NOMO-1 (cell line): ENCODE data around the gene CYP26A1.
"Not testable (repeated sequence)": the region's sequence is repeated elsewhere in the genome, so short reads cannot be mapped to it uniquely, and the experiment has no call there.

Experiments
- DNase-seq, 2 experiments: peaks; one replicate each; lab custom pipeline; 2025; ENCODE audit not compliant: unreplicated experiment in 2 of 2; lab: John Stamatoyannopoulos, UW

Gene CYP26A1

GRCh38 chr10:93077860-93078337 lies 4.2 kb downstream of the CYP26A1 start:
- DNase-seq, result no peak

DNA sequence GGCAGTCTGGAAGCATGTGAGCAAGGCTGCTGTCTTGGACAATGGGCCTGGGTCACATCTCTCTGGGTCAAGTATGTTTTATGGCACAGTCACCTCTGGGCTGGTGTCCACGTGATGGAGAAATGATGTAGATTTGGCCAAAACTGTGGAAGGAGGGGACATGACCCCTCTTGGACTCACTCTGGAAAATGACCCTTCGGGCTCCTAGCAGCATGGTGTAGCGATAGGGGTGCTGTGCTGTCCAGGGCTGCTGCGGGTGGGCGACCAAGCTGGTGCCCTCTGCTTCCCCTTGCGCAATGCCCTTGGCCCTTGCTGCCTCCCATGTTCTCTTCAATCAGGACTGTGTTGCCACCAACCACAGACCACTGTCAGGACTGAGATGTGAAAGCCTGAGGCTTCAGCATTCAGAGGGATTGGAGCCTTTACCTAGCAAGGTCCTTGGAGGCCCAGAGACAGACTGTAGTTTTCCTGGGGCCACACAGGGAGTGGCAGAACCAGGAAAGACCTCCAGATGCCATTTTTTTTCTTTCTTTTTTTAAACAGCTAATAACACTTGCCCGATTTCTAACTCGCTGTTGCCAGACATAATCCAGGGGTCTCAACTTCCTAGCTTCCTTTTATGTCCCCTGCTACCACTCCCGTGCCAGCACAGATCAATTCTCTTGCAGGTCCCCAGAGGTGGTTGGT lies 6.1 kb downstream of the CYP26A1 start:
- DNase-seq, result no peak

- peak in 1 of 2 experiments; percentile 44 for DNase-seq
Measured at GRCh38 chr10:93080350-93081046, 6.8 kb downstream of the CYP26A1 start.

GRCh38 chr10:93081318-93081717 lies 7.6 kb downstream of the CYP26A1 start:
- DNase-seq, result no peak

DNA sequence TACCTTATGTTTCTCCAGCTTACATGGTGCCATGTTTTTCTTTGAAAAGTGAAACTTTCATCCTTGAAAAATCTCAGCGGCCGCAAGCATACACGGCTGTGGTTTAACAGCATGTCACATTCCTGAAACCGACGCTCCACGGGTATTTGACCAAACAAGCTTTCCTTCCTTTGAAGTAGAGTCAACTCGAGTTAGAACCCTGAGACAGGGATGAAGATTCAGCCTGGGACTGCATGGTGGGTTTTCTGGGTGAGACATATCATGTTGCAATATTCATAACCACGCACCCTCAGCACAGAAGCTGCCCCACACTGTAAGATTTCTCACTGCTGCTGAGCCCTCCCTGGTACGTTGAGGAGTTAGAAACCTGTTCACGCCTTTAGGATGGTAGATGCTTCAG lies 8.1 kb downstream of the CYP26A1 start:
- no peak for DNase-seq

- DNase-seq, result no peak
Measured at GRCh38 chr10:93083743-93084539, 10.2 kb downstream of the CYP26A1 start.

- no peak for DNase-seq
Measured at GRCh38 chr10:93085272-93085859, 11.7 kb downstream of the CYP26A1 start.

DNA sequence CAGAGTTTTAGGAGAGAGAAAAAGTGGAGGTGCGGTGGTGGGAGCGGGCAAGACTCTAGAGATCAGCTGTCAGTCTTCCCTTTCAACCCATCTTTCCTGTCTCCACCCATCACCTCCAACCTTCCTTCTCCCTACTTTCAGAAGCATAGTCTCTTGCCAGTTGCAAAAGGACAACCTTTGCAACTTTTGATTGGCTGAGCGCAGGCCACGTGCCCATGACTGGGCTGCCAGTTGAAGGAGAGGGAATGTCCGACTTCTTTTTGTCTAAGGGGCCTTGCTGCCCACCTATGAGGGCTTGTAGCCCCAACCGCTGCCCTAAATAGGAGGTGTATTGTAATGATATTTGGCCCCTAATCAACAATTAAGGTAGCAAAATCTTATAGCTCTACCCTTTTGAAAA lies 12.6 kb downstream of the CYP26A1 start:
- no peak for DNase-seq

GRCh38 chr10:93087846-93088245 lies 14.2 kb downstream of the CYP26A1 start:
- DNase-seq, result no peak

GRCh38 chr10:93088466-93088865 lies 14.8 kb downstream of the CYP26A1 start:
- no peak for DNase-seq

DNA sequence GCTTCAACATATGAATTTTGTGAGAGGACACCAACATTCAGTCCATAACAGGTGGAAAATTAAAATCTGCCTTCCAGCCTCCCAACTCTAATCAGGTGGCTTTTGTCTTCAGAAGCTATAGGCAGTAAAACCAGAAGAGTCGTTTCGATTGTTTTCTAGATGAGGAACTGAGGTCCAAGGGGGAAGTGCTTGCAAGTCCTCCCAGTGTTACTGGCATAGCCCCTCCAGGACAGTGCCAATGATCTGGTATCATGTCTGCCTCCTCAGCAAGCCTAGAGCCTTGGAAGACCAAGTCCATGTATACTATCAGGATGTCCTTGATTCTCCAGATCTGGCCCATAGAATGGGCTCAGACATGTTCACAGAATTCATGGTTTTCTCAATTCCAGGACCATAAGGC lies 16.9 kb downstream of the CYP26A1 start:
- DNase-seq, result peak in 1 of 2 experiments; percentile 33

DNA sequence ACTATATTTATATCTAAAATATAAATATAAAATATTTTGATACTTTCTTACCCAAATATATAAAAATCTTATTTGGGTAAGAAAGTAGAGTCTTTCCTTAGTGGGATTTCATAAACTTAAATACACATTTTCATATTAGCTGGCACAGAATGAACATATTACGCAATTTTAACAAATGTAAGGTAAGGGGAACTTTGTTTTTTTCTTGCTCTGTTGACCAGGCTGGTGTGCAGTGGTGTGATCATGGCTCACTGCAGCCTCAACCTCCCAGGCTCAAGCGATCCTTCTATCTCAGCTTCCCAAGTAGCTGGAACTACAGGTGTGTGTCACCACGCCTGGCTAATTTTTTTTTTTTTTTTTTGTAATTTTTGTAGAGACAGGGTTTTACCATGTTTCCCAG lies 18.3 kb downstream of the CYP26A1 start:
- DNase-seq, result peak in 1 of 2 experiments; percentile 26

DNA sequence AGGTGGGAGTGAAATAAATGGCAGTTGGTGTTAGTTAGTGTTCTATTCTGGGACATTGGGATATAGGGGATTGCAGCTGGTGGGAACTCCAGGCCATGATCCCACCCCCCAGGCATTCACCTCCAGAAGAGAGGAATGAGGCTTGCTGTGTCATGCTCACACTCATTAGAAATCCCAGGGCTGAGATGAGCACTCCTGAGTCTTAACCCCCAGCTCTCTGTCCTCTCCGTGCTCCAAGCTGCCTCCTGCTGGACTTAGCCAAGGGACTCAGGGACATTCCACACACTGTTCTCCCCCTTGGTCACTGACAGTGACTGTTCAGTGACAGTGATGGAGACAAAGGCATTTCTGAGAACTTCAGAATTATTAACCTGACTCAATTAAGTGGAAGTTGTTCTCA lies 21.5 kb downstream of the CYP26A1 start:
- DNase-seq, result no peak

GRCh38 chr10:93096901-93097300 lies 23.2 kb downstream of the CYP26A1 start:
- no peak for DNase-seq

GRCh38 chr10:93097386-93097785 lies 23.7 kb downstream of the CYP26A1 start:
- DNase-seq, result no peak

- no peak for DNase-seq
Measured at GRCh38 chr10:93098816-93099215, 25.1 kb downstream of the CYP26A1 start.

DNA sequence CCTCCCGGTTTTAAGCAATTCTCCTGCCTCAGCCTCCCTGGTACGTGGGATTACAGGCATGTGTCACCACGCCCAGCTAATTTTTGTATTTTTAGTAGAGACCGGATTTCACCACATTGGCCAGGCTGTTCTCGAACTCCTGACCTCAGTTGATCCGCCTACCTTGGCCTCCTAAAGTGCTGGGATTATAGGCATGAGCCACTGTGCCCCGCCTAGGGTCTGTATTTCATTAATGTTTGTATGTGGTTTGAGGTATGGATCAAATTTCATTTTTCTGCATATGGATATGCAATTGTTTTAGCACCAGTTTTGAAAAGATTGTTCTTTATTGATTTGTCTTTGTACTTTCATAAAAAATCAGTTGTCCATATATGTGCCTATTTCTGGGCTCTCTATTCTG lies 26.0 kb downstream of the CYP26A1 start:
- no peak for DNase-seq

- DNase-seq, result not testable (repeated sequence)
Measured at GRCh38 chr10:93101148-93101547, 27.5 kb downstream of the CYP26A1 start.

DNA sequence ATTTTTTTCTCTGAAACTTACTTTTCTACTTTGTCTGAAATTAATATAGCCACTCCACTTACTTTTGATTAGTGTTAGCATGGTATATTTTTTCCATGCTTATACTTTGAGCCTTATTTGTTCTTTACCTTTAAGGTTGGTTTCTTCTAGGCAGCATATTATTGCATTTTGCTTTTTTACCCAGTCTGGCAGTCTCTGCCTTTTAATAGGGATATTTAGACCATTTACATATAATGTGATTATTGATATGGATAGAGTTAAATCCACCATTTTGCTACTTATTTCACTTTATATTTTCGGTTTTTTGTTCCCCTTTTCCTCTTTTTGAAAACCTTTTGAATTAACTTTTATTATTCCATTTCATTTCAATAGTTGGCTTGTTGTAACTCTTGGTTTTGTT lies 30.3 kb downstream of the CYP26A1 start:
- no peak for DNase-seq

GRCh38 chr10:93106631-93107072 lies 33.0 kb downstream of the CYP26A1 start:
- DNase-seq, result no peak
